Stimulated activated CD4-positive, alpha-beta T cell treated with anti-CD3 and anti-CD28 coated beads, TNF-alpha, amount 100 ng/mL, for 24 hours (primary cell): ENCODE results near the gene PARPBP.
"Not testable (repeated sequence)": the region's sequence is repeated elsewhere in the genome, so short reads cannot be mapped to it uniquely, and the experiment has no call there.

Experiments
- DNase-seq, 3 experiments: peaks; one replicate each; pipeline ENCODE4 v3.0.0-alpha.2; 2020; ENCODE audit warnings: low read depth in 3 of 3

Gene PARPBP

GRCh38 chr12:102119674-102120563 is at the start of gene PARPBP, which contains the start of gene NUP37:
Gene PARPBP, plus strand, starts transcription at chr12:102120183. Its CDS starts 3,706 bp downstream, at chr12:102123889.
Gene NUP37, minus strand, starts transcription at chr12:102120114. Its CDS starts 1,596 bp downstream, at chr12:102118518.
- peak; percentile 75 to 87 (median 82) for DNase-seq

GRCh38 chr12:102072092-102072491 is 47.9 kb upstream of the PARPBP start:
- not testable (repeated sequence) for DNase-seq

- no peak for DNase-seq
These were observed 39.1 kb upstream of the PARPBP start for GRCh38 chr12:102080842-102081241.

GRCh38 chr12:102089228-102089835 is 30.7 kb upstream of the PARPBP start:
- DNase-seq, result not testable (repeated sequence)

- DNase-seq, result no peak
These were observed 26.7 kb upstream of the PARPBP start for GRCh38 chr12:102093319-102093718.

- DNase-seq, result no peak
These were observed 24.2 kb upstream of the PARPBP start for GRCh38 chr12:102095677-102096263.

GRCh38 chr12:102096855-102097254 is 23.1 kb upstream of the PARPBP start:
- DNase-seq, result no peak

- no peak for DNase-seq
These were observed 13.1 kb upstream of the PARPBP start for GRCh38 chr12:102106905-102107304.

GRCh38 chr12:102107970-102108369 is 12.0 kb upstream of the PARPBP start:
- no peak for DNase-seq

GRCh38 chr12:102110782-102111181 is 9.2 kb upstream of the PARPBP start:
- DNase-seq, result no peak

- DNase-seq, result no peak
These were observed 5.8 kb upstream of the PARPBP start for GRCh38 chr12:102114212-102114611.

- DNase-seq, result no peak
These were observed 3.6 kb upstream of the PARPBP start for GRCh38 chr12:102116392-102116791.

- no peak for DNase-seq
These were observed 1.1 kb upstream of the PARPBP start for GRCh38 chr12:102118874-102119273.

- no peak for DNase-seq
These were observed 536 bp downstream of the PARPBP start for GRCh38 chr12:102120564-102120873.

GRCh38 chr12:102120886-102121285 is 903 bp downstream of the PARPBP start:
- no peak for DNase-seq

- DNase-seq, result not testable (repeated sequence)
These were observed 1.3 kb downstream of the PARPBP start for GRCh38 chr12:102121328-102121727.

- not testable (repeated sequence) for DNase-seq
These were observed 10.7 kb downstream of the PARPBP start for GRCh38 chr12:102130720-102131119.

- not testable (repeated sequence) for DNase-seq
These were observed 11.5 kb downstream of the PARPBP start for GRCh38 chr12:102131442-102131841.

GRCh38 chr12:102137619-102138018 is 17.6 kb downstream of the PARPBP start:
- not testable (repeated sequence) for DNase-seq

- DNase-seq, result not testable (repeated sequence)
These were observed 22.9 kb downstream of the PARPBP start for GRCh38 chr12:102142866-102143373.

GRCh38 chr12:102144221-102144620 is 24.2 kb downstream of the PARPBP start:
- DNase-seq, result no peak

- DNase-seq, result not testable (repeated sequence)
These were observed 27.1 kb downstream of the PARPBP start for GRCh38 chr12:102147062-102147587.
